ENCODE measurements around the gene DHRS9. TPM values are rescaled to one million over a fixed set of nuclear protein-coding genes. Genes with fewer than 3 reads are reported as not detected.
A peak's percentile ranks its signal among the peaks of the same experiment; 100 is the strongest.

Gene DHRS9
- total RNA-seq (not detected), total RNA-seq (0 to 28.2 (median 0.40) reads per million in 172 experiments)
- polyA plus RNA-seq (2013, experiment 1 of 2) = 1.6 TPM
- 0.94 TPM for polyA plus RNA-seq (2013, experiment 2 of 2)

DNA sequence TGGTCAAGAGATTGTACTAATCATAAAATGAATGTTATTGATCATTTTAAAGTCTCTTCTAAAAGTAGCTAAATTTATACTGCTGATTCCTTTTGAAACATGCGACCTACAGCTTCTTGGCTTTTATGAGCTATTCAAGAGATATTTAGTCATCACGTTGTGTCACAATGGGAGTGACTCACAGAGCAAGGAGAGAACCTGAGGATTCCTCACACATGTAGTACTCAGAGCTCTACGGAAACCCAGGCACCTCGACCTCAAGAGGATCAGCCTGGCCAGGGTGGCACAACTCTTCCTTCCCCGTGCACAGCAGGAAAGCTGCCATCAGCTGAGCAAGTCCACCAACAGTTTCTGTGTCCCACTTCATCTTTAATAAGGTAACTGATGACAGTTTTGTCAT is at the start of gene DHRS9:
Gene DHRS9 (plus strand): TSS at position 223 of the 400 bp plus-strand sequence. CDS start 12,019 bp downstream, outside the sequence.
- POLR2A ChIA-PET = no interaction called here
- no peak within 1 kb of the TSS for H3K4me3 Mint-ChIP-seq

GRCh38 chr2:169023161-169023560 is 46.2 kb upstream of the DHRS9 start:
- no peak overlapping the region for H3K27ac ChIP-seq (ENCODE audit: low read depth in 1 of 2, low read length in 2 of 2)
- H3K36me3 ChIP-seq (ENCODE audit: insufficient read depth, low read length) = no peaks in the 10 kb centered on the region
- ChIA-PET POLR2A (no interaction called here), CTCF (no interaction called here)
- no peak for DNase-seq
- H3K9me3 ChIP-seq (ENCODE audit: control insufficient read depth in 1 of 2, insufficient read depth in 1 of 2, low read length in 2 of 2) = no peaks in the 10 kb centered on the region
- Mint-ChIP-seq H3K27ac (no peak overlapping the region), H3K9me3 (no peaks in the 10 kb centered on the region), H3K4me3 (no peak overlapping the region), H3K27me3 (no peaks in the 10 kb centered on the region), H3K4me1 (ENCODE audit: low read depth) (peaks cover 11% of the 10 kb centered on the region), H3K36me3 (ENCODE audit: low read depth) (no peaks in the 10 kb centered on the region)
- no peak overlapping the region for H3K4me3 ChIP-seq (ENCODE audit: low read length)
- TF ChIP-seq, protein P1, sequence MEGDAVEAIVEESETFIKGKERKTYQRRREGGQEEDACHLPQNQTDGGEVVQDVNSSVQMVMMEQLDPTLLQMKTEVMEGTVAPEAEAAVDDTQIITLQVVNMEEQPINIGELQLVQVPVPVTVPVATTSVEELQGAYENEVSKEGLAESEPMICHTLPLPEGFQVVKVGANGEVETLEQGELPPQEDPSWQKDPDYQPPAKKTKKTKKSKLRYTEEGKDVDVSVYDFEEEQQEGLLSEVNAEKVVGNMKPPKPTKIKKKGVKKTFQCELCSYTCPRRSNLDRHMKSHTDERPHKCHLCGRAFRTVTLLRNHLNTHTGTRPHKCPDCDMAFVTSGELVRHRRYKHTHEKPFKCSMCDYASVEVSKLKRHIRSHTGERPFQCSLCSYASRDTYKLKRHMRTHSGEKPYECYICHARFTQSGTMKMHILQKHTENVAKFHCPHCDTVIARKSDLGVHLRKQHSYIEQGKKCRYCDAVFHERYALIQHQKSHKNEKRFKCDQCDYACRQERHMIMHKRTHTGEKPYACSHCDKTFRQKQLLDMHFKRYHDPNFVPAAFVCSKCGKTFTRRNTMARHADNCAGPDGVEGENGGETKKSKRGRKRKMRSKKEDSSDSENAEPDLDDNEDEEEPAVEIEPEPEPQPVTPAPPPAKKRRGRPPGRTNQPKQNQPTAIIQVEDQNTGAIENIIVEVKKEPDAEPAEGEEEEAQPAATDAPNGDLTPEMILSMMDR (IDR thresholded peaks at IDR 0.05) = no peak
- no peak for ATAC-seq (ENCODE audit: poor library complexity)
- peaks cover 0 to 5% of the 10 kb centered on the region in 2 experiments for H3K27me3 ChIP-seq (ENCODE audit: control insufficient read depth in 1 of 2, insufficient read depth in 2 of 2, low read length in 2 of 2)
- intact Hi-C loops (cut with DNase I, micrococcal nuclease) = no loop called here
- H3K4me1 ChIP-seq (ENCODE audit: insufficient read depth, low read length) = peaks cover 2% of the 10 kb centered on the region

More for the DNA sequence above, at the start of gene DHRS9:
- Histone ChIP-seq H3K27ac (ENCODE audit: low read depth in 1 of 2, low read length in 2 of 2) (no peak within 1 kb of the TSS), H3K4me3 (ENCODE audit: low read length) (no peak within 1 kb of the TSS), H3K27me3 (ENCODE audit: control insufficient read depth in 1 of 2, insufficient read depth in 2 of 2, low read length in 2 of 2) (no peaks in the 10 kb centered on the region), H3K9me3 (ENCODE audit: control insufficient read depth in 1 of 2, insufficient read depth in 1 of 2, low read length in 2 of 2) (no peaks in the 10 kb centered on the region), H3K4me1 (ENCODE audit: insufficient read depth, low read length) (peaks cover 4% of the 10 kb centered on the region), H3K36me3 (ENCODE audit: insufficient read depth, low read length) (no peaks in the 10 kb centered on the region)
- Mint-ChIP-seq H3K27me3 (no peaks in the 10 kb centered on the region), H3K36me3 (ENCODE audit: low read depth) (no peaks in the 10 kb centered on the region), H3K9me3 (no peaks in the 10 kb centered on the region), H3K27ac (no peak within 1 kb of the TSS), H3K4me1 (ENCODE audit: low read depth) (no peaks in the 10 kb centered on the region)
- TF ChIP-seq, protein P1 (IDR thresholded peaks at IDR 0.05) = no peak
- peak in 2 of 14 experiments; percentile 62 to 73 for DNase-seq
- intact Hi-C loops (cut with DNase I, micrococcal nuclease) = no loop called here
- CTCF ChIA-PET = no interaction called here
- ATAC-seq (ENCODE audit: poor library complexity) = no peak

DNA sequence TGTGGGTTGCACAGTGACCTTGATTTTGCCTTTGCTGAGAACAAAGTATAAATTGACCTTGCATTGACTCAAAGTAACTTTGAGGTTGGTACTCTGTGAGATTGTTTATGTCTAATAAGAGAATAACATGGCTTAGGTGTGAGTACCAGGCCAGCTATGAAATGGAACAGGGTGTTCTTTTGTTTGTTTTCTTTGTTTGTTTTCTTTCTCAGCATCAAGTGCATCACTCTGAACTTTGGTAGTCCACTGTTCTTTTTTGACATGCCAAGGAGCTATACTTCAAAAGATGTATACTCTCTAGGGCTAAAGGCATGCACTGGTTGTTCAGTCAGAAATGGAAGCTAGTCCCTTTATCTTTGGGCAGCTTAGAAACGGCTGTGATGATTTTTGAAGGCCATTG is 43.3 kb upstream of the DHRS9 start:
- POLR2A ChIA-PET = interaction anchor here (1.4 kb wide), 1 partner anchor 28 kb away, joined by 3 read pairs; no protein-coding TSS in a partner anchor
- no peak overlapping the region for H3K4me3 ChIP-seq (ENCODE audit: low read length)
- H3K36me3 Mint-ChIP-seq (ENCODE audit: low read depth) = no peaks in the 10 kb centered on the region
- H3K4me1 ChIP-seq (ENCODE audit: insufficient read depth, low read length) = peaks cover 2% of the 10 kb centered on the region
- H3K27me3 ChIP-seq (ENCODE audit: control insufficient read depth in 1 of 2, insufficient read depth in 2 of 2, low read length in 2 of 2) = no peaks in the 10 kb centered on the region
- CTCF ChIA-PET = no interaction called here
- no peaks in the 10 kb centered on the region for H3K9me3 Mint-ChIP-seq
- H3K27ac Mint-ChIP-seq = no peak overlapping the region
- H3K4me3 Mint-ChIP-seq = no peak overlapping the region
- ATAC-seq (ENCODE audit: poor library complexity) = no peak
- peaks cover 11% of the 10 kb centered on the region for H3K4me1 Mint-ChIP-seq (ENCODE audit: low read depth)
- no peaks in the 10 kb centered on the region for H3K9me3 ChIP-seq (ENCODE audit: control insufficient read depth in 1 of 2, insufficient read depth in 1 of 2, low read length in 2 of 2)
- DNase-seq = no peak
- no peaks in the 10 kb centered on the region for H3K27me3 Mint-ChIP-seq
- TF ChIP-seq, protein P1 (IDR thresholded peaks at IDR 0.05) = no peak
- no peaks in the 10 kb centered on the region for H3K36me3 ChIP-seq (ENCODE audit: insufficient read depth, low read length)
- H3K27ac ChIP-seq (ENCODE audit: low read depth in 1 of 2, low read length in 2 of 2) = no peak overlapping the region
- intact Hi-C loops (cut with DNase I, micrococcal nuclease) = no loop called here

Measured in CD4-positive, alpha-beta T cell (primary cell).